GM19452 (cell line): ENCODE results near the gene ITGAE.

Source experiments
- ATAC-seq: cut with Tn5 transposase; IDR thresholded peaks from one replicate; pipeline ENCODE4 v1.9.1; 2021; ENCODE audit not compliant: unreplicated experiment

The ITGAE gene

GRCh38 chr17:3817851-3818605, 17.0 kb upstream of the ITGAE start:
- ATAC-seq = no peak

GRCh38 chr17:3815925-3816324, 14.9 kb upstream of the ITGAE start:
- no peak for ATAC-seq

GRCh38 chr17:3815122-3815521, 14.1 kb upstream of the ITGAE start:
- ATAC-seq = no peak

DNA sequence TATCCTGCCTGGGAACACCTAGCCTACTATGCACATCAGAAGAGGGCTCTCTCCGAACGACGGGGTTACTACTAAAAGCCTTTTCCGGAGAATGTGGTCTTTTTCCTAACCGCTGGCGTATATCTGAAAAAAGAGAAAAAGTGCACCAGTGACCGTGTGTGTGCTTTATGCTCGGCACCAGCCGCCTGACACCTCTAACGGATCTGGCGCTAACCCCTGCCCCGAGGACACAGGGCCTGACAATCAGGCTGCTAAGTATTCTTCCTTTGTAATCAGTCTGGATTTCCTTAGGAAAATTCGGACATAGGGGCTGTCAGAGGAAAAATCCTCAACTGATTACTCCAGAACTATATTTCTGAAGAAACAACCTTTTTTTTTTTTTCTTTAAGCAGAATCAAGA, 13.4 kb upstream of the ITGAE start:
- ATAC-seq = no peak

DNA sequence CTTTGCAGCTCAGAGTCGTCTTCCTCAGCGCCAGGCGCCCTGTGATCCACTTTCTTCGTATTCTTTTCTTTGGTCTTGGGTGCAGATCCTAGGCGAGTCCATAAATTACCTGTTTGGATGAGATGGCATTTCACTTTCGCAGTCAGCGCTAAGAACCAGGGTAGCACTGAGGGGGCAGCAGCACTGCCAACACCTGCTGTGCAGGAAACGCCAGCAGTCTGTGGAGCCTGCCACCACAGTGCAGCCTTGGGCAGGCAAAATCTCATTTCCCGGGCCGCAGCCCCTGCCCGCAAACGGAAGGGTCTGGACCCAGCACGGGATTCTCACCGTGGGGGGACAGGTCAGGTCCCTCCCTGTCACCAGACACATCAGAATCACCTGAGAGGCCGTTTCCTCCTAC, 12.2 kb upstream of the ITGAE start:
- no peak for ATAC-seq

- no peak for ATAC-seq
These were observed 11.8 kb upstream of the ITGAE start for GRCh38 chr17:3812771-3813170.

DNA sequence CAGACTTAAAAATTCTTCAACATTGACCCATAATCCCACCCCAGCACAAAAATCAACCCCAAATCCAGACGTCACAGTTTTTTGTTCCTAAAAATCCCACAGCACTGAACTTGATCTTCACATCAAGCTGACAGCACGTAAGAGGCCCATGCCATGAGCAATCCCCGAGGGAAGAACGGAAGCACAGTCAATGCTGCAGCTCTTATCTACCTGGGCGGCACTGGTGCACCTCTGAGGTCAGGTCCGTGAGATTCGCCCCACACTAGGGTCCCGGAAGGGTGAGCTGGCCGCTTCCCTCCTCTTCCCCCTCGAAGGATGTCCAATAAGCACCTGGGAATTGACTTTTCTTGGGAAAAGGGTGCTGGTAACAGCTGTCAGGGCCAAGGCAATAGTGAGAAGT, 11.3 kb upstream of the ITGAE start:
- ATAC-seq = no peak

DNA sequence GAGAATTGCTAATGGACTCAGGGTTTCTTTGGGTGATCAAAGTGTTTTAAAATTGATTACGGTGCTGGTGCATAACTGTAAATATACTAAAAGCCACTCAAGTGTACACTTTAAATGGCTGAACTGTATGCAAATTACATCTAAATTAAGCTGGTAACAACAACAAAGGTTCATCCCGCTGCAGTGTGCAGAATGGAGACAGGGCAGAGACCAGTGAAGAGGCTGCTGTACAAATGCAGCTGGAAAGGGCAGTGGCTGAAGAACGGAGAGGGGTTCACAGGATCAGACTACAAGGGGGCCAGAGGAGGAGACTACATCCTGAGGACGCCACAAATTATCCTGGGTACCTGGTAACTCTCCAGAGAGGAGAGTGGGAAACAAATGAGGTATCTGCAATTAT, 9.0 kb upstream of the ITGAE start:
- no peak for ATAC-seq

GRCh38 chr17:3809135-3809534, 8.1 kb upstream of the ITGAE start:
- no peak for ATAC-seq

DNA sequence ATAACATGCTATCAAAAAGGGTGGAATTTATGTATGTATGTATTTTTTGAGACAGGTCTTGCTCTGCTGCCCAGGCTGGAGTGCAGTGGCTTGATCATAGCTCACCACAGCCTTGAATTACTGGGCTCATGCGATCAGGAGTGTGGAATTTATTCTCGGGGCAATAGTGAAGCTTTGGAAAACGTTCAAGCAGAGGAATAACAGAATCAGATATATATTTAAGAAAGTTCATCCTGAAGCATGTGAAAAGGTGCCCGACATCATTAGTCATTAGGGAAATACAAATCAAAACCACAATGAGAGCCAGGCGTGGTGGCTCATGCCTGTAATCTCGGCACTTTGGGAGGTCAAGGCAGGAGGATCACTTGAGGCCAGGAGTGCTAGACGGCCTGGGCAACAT, 7.7 kb upstream of the ITGAE start:
- no peak for ATAC-seq

DNA sequence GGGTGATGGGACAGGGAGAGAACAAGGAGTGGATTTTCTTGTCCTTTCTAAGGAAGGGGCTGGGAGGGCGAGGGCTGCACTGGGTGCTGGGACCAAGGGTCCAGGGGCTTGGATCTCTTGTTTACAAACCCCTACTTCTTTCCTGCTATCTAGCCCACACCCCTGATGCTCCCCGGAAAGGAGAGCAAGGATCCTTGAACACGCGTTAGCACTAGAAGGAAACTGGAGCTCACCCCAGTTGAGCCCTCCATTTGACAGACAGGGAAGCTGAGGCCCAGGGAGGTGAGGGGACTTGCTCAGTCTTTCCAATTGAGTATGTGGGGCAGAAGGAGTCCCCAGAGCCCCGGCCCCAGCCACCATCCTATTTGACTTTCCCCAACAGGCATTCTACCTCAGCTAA, 4.6 kb upstream of the ITGAE start:
- ATAC-seq = no peak

DNA sequence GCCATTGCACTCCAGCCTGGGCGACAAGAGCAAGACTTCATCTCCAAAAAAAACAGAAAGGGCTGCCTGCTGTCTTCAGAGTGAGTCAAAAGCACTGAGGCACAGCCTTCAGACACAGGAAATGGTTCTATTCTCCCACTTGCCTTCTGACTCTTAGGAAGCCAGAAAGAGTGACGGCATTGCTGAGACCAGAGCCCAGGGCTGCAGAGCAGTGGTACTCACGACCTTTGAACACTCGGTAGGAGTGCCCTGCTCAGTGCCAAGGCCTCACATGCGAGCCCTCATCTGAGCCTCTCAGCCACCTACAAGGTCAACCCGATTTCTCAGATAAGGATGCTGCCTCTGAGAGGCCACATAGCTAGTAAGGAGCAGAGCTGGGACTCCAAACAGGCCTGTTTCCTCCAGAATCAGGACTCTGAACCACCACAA, 3.5 kb upstream of the ITGAE start:
- peak; percentile 72 for ATAC-seq

- ATAC-seq = no peak
These were observed 2.3 kb upstream of the ITGAE start for GRCh38 chr17:3803308-3803640.

- no peak for ATAC-seq
These were observed 1.7 kb upstream of the ITGAE start for GRCh38 chr17:3802461-3803307.

GRCh38 chr17:3801792-3802191, 804 bp upstream of the ITGAE start:
- no peak for ATAC-seq

- ATAC-seq = no peak
These were observed 359 bp upstream of the ITGAE start for GRCh38 chr17:3801347-3801746.

DNA sequence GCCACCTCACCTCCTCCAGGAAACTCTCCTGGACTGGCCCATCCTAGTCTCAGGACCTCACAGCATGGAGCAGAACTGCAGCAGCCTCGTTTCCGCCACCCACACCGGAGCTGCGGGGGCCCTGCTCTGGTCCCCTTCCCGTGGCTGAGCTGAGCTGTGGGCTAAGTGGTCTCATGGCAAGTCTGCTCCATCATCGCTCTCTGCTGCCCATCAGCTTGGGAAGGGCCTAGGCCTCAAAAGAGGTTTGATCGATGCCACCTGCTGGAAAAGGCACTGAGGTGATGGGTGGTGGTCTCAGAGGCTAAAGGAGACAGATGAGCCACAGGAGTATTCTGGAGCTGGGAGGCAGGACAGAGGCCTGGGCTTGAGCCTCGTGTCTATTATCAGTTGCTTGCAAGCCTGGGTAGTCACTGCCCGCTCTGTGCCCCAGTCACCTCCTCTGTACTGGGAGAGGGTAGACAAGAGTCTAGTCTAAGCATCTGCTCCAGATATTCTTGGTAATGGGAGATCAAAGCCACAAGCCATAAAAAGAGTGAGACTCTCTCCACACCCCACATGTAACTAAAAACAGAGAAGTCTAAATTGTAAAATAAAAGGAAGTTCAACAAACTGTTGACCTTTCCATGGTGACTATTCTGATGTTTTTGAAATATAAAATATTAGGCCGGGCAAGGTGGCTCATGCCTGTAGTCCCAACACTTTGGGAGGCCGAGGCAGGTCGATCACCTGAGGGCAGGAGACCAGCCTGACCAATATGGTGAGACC, 1.6 kb downstream of the ITGAE start:
- no peak for ATAC-seq

GRCh38 chr17:3798273-3799180, 2.5 kb downstream of the ITGAE start:
- no peak for ATAC-seq

DNA sequence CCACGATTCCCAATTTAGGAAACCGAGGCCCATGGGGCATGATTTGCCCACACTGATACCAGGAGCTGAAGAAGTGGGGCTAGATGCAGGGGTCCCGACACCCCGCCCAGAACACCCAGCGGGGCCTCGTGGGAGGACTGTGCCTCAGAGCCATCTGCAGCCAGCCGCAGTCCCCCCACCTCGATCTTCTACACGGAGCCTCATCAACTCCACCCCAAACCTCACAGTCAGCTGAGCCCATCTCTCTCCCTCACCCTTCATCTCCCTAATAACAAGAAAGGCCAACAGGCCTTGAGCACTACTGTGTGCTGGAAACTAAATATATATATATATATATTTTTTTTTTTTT, 4.2 kb downstream of the ITGAE start:
- peak; percentile 37 for ATAC-seq

DNA sequence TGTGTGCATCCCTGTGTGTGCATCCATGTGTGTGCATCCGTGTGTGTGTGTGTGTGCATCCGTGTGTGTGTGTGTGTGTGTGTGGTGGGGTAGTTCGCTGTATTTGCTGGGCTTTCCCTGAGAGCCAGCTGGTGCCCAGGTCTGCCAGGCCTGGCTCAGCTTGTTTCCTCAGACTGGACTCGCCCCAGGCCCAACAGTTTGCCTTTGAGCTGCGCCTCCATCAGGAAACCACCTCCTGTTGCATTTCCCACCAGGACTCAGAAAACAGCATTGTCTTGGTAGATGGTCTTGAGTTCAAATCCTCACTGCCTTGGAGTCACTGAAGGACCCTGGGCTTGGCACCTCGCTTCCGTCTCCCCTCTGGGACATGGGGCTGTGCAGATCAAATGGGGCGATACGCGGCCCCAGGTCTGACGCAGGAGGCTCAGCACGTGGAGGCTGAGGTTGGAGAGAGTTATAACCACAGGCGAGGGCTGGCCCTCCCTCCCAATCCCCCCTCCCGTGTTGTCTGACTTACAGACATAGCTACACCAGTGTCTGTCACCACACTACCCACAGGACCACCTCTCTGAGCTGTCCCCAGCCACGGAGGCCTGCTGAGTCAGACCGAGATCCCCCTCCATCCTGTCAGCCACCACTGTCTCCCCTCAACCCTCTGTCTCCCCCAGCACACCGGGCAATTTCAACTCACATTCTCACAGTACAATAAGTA, 4.7 kb downstream of the ITGAE start:
- peak; percentile 73 for ATAC-seq
